Progenitor cell of endocrine pancreas (in vitro differentiated cells): ENCODE measurements around the gene SIM1. TPM values are rescaled to one million over a fixed set of nuclear protein-coding genes. Genes with fewer than 3 reads are reported as not detected.

Experiments used
- DNase-seq: peaks from one replicate; pipeline ENCODE4 v3.0.0; 2021; ENCODE audit warnings: low spot score; ENCODE audit not compliant: unreplicated experiment
- H3K27ac Mint-ChIP-seq: 2 replicates; pipeline ENCODE4 v1.8.0; 2021; ENCODE audit warnings: mild to moderate bottlenecking, moderate library complexity, mixed read lengths
- H3K27me3 Mint-ChIP-seq: 2 replicates; pipeline ENCODE4 v1.8.0; 2021; ENCODE audit warnings: mixed read lengths
- H3K36me3 Mint-ChIP-seq: 2 replicates; pipeline ENCODE4 v1.8.0; 2022; ENCODE audit warnings: mixed read lengths; ENCODE audit not compliant: insufficient read depth
- H3K4me1 Mint-ChIP-seq: 2 replicates; pipeline ENCODE4 v1.8.0; 2021; ENCODE audit warnings: low read depth, mixed read lengths
- H3K4me3 Mint-ChIP-seq: 2 replicates; pipeline ENCODE4 v1.8.0; 2021; ENCODE audit warnings: low read depth, mild to moderate bottlenecking, moderate library complexity, mixed read lengths
- H3K9me3 Mint-ChIP-seq: 2 replicates; pipeline ENCODE4 v1.8.0; 2021; ENCODE audit warnings: low read depth, mixed read lengths
- CTCF ChIP-seq: fragments of 200-600 bp; sonication (generic); IDR thresholded peaks from one replicate; pipeline ENCODE4 v1.5.0; 2021; ENCODE audit warnings: antibody characterized with exemption, mild to moderate bottlenecking; ENCODE audit not compliant: unreplicated experiment
- total RNA-seq: library from RNA; stranded (reverse); gene quantifications from 2 replicates; pipeline ENCODE4 v1.2.1, GENCODE V29; 2021

Gene SIM1
- total RNA-seq, 1 donor from 2014 or later, result 6.9 TPM

GRCh38 chr6:100338090-100338489 is 126.6 kb downstream of the SIM1 start:
- no peaks in the 10 kb centered on the region for H3K9me3 Mint-ChIP-seq
- no peak overlapping the region for H3K4me3 Mint-ChIP-seq
- H3K4me1 Mint-ChIP-seq, result peaks cover 11% of the 10 kb centered on the region
- H3K27ac Mint-ChIP-seq, result no peak overlapping the region
- DNase-seq, result no peak
- no peak for TF ChIP-seq CTCF
- H3K27me3 Mint-ChIP-seq, result no peaks in the 10 kb centered on the region
- no peaks in the 10 kb centered on the region for H3K36me3 Mint-ChIP-seq

- peaks cover 7% of the 10 kb centered on the region for H3K4me1 Mint-ChIP-seq
- H3K4me3 Mint-ChIP-seq, result no peak overlapping the region
- H3K36me3 Mint-ChIP-seq, result no peaks in the 10 kb centered on the region
- no peak overlapping the region for H3K27ac Mint-ChIP-seq
- no peak for TF ChIP-seq CTCF
- no peaks in the 10 kb centered on the region for H3K9me3 Mint-ChIP-seq
- no peaks in the 10 kb centered on the region for H3K27me3 Mint-ChIP-seq
- no peak for DNase-seq
Observed at GRCh38 chr6:100336876-100337275, 127.8 kb downstream of the SIM1 start.

GRCh38 chr6:100335991-100336390 is 128.7 kb downstream of the SIM1 start:
- Mint-ChIP-seq H3K36me3 (no peaks in the 10 kb centered on the region), H3K27ac (no peak overlapping the region), H3K4me1 (peaks cover 7% of the 10 kb centered on the region), H3K27me3 (no peaks in the 10 kb centered on the region), H3K9me3 (peaks cover 2% of the 10 kb centered on the region), H3K4me3 (no peak overlapping the region)
- no peak for TF ChIP-seq CTCF
- DNase-seq, result no peak
